Prostate gland (tissue), 2 donors: ENCODE measurements around the gene ABCB11.
A peak's percentile ranks its signal among the peaks of the same experiment; 100 is the strongest.

ENCODE experiments used
- POLR2AphosphoS5 ChIP-seq: sonication (generic); formaldehyde crosslinking; IDR thresholded peaks from one replicate; pipeline ENCODE4 v1.6.1; 2017; ENCODE audit warnings: antibody characterized with exemption
- TF ChIP-seq, protein P1 (sequence below), 4 experiments: fragments of 200-600 bp in 2 of 4; fragments of 450-650 bp in 2 of 4; sonication (generic) in 2 of 4; IDR thresholded peaks; 1 replicate in 3 of 4; 2 replicates in 1 of 4; pipeline ENCODE4 v1.5.1; 2016 to 2019; ENCODE audit warnings: antibody characterized with exemption in 4 of 4, mild to moderate bottlenecking in 2 of 4, moderate library complexity in 2 of 4

DNA sequence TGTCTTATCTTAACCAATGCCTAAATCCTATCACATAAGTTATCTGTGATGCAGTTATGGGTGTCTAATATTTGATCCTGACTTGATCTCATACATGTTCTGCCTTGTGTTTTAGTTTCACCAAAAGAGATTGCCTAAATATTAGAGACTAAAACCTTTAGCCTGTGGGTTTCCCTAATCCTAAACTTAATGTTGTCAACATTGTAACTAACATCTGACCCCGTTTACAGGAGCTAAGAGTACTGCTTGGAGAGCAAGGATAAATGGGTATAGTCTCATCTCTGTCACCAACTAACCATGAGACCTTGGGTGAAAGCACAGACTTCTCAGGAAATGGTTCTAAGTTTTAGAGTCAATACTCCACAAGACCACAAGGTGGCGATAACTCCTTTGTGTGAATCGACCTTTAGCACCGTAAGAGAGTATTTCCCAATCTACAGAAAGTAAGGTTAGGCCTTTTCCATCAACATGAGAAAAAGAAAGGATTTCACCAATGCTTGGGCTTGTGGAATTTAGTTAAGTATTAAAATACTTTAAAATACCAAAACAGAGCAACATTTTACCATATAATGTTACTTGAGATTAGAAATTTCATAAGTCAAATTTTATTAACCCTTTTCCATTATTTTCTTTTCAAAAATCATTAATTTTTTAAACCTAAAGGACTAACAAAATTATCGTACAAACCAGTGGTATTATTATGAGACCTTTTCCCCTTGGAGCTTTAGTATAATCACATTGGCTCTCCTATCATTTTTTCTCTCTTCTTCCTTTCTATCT lies 69.5 kb downstream of the ABCB11 start:
- TF ChIP-seq, protein P1, sequence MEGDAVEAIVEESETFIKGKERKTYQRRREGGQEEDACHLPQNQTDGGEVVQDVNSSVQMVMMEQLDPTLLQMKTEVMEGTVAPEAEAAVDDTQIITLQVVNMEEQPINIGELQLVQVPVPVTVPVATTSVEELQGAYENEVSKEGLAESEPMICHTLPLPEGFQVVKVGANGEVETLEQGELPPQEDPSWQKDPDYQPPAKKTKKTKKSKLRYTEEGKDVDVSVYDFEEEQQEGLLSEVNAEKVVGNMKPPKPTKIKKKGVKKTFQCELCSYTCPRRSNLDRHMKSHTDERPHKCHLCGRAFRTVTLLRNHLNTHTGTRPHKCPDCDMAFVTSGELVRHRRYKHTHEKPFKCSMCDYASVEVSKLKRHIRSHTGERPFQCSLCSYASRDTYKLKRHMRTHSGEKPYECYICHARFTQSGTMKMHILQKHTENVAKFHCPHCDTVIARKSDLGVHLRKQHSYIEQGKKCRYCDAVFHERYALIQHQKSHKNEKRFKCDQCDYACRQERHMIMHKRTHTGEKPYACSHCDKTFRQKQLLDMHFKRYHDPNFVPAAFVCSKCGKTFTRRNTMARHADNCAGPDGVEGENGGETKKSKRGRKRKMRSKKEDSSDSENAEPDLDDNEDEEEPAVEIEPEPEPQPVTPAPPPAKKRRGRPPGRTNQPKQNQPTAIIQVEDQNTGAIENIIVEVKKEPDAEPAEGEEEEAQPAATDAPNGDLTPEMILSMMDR (IDR thresholded peaks at IDR 0.05), result peak; percentile 14 to 87 (median 86)
- peak; percentile 48 for TF ChIP-seq POLR2AphosphoS5
